AG20443 (cell line): ENCODE data around the gene RHOU.

Experiments used
- DNase-seq: peaks from one replicate; pipeline ENCODE4 v3.0.0; 2012; ENCODE audit warnings: low spot score, mixed read lengths

The RHOU gene

GRCh38 chr1:228737601-228738041, 2.3 kb downstream of the RHOU start:
- DNase-seq, result no peak

- DNase-seq, result no peak
Observed at GRCh38 chr1:228739826-228740225, 4.5 kb downstream of the RHOU start.

GRCh38 chr1:228740543-228741317, 5.5 kb downstream of the RHOU start:
- no peak for DNase-seq

GRCh38 chr1:228742281-228742860, 7.1 kb downstream of the RHOU start:
- no peak for DNase-seq

GRCh38 chr1:228743405-228743804, 8.1 kb downstream of the RHOU start:
- no peak for DNase-seq

DNA sequence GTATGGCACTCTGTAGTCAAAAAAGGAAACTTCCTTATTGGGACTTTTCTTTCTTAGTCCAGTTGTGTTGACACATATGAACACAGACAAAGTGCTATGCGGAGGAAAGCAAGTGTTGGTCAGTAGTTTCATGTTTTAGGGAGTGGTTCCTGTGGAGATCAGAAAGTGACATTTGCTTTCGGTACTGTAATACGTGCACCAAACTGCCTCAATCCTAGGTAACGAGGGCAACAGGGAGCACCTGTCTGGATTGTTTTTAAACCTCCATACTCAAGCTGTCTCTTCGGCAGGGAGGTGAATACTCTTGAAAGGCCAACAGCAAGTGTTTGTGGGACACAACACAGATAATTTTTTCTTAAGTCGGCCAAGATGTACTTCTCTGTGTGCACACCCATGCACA, 9.1 kb downstream of the RHOU start:
- DNase-seq, result no peak

DNA sequence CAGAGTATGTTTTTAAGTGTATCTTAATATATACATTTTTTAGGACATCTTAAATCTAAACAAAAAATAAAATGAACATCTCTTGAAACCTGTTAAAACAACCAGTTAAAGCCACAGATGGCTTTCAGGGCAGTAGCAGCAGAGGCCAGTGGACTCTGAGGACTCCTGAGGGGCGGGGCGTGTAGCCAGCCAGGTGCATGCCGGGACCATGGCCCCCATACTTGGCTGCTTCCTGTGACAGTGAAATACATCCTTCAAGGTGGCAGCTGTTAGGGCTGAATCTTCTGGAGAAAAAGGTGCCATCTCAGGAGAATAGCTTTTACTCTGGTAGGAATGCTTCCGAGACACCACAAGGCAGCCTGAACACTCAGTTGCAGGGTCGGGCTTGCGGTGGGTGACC, 9.6 kb downstream of the RHOU start:
- no peak for DNase-seq

- DNase-seq, result no peak
Observed at GRCh38 chr1:228745497-228745896, 10.2 kb downstream of the RHOU start.

- no peak for DNase-seq
Observed at GRCh38 chr1:228747301-228747935, 12.1 kb downstream of the RHOU start.

GRCh38 chr1:228748029-228748428, 12.8 kb downstream of the RHOU start:
- DNase-seq, result no peak

DNA sequence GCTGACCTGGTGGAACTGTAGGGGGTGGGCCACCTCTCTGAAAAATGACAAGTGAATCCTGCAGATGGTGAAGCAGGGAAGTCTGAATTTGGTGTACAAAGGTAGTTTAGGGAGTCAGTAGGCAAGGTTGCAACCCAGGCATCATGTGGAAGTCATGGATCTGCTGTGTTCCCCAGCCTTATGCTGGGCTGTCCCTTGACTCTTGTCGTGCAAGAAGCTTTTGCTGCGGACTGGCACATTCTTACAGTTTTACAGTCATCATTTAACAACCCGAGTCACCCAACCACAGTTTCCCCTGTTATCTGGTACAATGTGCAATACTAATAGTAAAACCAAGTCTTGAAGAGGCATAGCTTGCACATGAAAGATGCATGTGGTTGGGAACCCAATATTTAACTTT, 13.2 kb downstream of the RHOU start:
- DNase-seq, result no peak

DNA sequence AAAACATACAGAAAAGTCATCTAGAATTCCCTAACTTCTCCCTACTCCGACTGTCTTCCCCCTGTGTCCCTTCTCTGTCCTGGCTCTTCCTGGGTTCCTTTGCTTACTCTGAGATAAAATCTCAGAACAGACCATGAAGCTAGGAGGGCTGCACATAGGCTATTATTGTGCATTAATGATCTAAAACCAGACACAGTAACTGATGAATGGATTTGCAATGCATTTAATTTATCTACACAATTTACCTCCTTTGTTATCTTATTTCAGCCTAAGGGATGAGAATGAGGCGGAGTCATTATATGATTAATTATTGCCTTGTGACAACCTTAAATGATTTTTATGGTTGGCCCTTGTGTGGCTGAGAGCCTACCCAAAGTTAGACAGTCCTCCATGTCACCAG, 14.5 kb downstream of the RHOU start:
- no peak for DNase-seq

- no peak for DNase-seq
Observed at GRCh38 chr1:228750915-228751314, 15.6 kb downstream of the RHOU start.

- no peak for DNase-seq
Observed at GRCh38 chr1:228751360-228752098, 16.2 kb downstream of the RHOU start.

- no peak for DNase-seq
Observed at GRCh38 chr1:228752258-228752657, 17.0 kb downstream of the RHOU start.

DNA sequence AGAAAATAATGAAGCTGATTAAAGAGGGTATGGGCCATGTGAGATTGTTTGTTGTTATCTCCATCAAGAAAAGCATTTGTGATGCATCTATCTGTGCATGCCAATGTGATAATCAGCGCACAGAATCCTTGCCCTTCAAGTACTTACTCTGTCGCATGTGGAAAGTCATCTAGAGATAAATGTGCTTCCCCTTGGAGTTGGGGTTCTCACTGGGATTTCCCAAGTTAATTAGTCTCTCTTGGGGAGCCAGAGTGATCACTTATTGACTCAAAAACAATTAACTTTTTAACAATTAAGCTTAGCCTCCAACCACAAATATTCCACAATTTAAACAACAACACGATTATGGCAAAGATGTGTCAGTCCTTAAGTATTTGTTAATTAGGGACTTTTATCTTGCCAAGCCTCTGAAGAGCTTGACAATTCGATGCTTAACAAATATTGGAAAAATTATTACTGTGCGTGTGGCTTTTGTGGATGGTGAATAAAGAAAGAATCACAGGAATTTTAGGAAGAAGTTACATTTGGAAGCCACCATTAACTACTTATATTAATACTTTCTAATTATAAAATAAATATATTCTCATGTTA, 17.5 kb downstream of the RHOU start:
- DNase-seq, result no peak

DNA sequence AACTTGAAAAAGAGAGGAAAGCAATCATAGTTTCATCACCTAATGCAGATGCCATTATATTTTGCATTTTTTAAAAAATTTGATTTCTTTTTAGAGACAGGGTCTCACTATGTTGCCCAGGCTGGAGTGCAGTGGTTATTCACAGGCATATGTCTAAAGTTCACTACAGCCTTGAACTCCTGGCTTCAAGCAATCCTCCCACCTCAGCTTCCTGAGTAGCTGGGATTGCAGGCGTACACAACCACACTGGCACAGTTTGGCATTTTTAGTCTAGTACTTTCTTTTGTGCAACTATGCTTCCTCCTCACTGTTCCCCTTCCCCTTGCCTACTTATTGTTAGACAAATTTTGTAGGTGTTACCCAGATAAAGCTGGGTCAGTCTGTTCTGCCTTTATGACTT, 18.0 kb downstream of the RHOU start:
- DNase-seq, result no peak

DNA sequence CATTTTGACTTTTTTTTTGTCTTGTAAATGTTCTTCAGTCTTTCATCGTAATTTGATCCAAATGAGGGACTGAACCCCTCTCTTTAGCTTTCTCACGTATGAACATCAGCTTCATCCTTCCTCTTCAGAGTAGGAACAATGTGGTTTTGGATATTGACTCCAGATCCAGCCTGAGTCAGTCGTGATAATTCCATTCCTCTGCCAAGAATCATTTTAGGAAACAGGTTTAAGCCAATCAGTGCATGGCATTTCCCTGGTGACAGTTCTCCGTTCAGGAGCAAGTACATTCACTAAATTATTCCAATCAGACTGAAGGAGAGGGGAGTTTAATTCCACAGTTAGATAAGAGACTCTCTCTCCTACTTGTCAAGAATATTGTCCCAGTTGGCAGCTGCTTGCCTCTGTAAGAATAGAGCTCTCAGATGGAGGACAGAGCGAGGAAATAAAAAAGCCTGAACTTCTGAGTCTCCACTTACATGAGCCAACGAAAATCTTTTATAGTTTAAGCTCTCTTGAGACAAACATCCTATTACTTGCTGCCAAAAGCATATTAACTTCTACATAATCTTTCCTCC, 18.6 kb downstream of the RHOU start:
- DNase-seq, result no peak

DNA sequence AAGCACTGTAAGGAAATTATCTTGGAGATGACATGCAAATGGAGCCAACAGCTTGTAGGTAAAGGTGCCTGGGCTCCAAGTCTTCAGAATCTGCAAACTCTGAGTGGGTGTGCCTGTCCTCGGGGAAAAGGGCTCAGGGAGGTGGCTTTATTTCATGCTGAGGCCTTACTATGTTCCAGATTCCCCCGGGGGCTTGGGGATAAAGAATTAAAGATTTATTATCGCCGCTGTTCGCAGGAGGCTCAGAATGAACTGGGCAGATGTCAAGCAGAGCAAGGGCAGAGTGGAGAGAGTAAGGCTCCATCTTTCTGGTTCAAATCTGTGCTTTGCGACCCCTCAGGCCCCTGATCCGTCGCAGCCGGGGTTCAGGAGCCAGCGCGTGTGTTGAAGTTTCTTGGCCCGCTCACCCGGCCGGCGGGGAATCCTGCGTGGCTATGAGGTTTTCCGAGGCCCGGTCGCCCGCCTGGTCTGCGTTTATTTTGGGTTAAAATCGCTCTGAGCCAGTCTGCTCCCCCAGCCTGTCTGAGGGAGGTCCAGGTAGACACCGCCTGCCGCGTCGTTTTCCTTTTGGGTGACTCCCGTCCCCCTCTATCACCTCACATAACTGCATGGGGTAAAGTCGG, 19.5 kb downstream of the RHOU start:
- DNase-seq, result no peak

DNA sequence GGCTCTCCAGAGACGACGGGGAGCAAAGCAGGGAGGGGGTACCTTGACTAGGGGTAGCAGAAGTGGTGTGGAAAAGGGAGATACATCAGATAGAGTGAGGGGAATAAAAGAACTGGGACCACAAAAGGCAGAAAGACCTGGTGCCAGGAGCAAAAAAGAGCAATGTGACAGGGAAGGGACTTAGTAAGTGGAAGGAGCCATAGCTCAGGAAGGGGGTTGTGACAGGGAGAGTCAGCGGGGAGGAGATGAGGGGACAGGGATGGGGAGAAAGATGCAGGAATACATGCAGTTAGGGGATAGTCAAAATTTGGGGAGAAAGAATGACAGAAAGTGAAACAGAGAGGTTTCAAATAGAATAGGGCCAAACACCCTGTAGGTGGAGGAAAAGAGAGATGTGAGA, 20.5 kb downstream of the RHOU start:
- no peak for DNase-seq

DNA sequence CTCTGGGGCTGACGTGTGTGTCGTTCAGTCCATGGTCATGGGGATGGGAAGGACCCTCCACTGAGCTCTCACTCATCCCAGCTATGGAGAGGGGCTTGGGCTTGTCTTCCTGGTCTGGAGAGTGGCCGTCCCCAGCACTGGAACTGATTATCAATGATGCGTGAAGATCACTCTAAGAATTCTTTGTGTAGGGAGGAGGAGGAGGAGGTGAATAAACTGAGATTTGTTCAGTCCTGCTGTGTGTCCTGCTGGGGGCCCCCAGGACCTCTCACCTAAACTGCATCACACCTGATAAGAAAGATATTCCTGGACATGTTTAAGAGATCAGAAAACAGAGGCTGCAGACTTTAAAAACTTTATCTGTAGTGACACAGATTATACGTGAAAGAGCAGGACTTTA, 21.2 kb downstream of the RHOU start:
- no peak for DNase-seq

DNA sequence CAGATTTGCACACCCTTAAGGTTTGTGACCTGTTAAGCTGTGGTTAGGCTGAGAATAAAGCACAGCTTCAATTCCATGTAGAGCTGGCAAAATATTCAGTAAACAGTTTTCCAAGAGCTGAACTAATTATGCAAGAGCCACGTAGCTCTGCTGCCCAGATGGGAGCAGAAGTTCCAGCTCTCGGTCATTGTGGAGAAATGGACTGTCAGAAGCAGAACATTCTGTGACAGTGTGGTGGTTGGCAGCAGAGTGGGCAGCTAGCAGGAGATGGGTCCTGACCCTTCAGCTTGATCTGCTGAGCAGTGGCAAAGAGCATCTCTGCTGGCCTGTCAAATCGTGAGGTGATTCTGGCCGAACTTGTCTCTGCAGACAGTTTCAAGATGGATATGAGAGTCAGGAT, 23.2 kb downstream of the RHOU start:
- no peak for DNase-seq
